ENCODE data around the gene SAG.

- TF ChIP-seq USF2 (CRISPR knock-in tag; IDR thresholded peaks at IDR 0.05) = no peak
- no peak for TF ChIP-seq CTCF (IDR thresholded peaks at IDR 0.05 in 2 of 3, conservative IDR thresholded peaks at IDR 0.05 in 1 of 3; ENCODE audit: insufficient read depth in 2 of 3, low read depth in 1 of 3, low read length in 3 of 3)
- no peak for TF ChIP-seq ARID2 (IDR thresholded peaks at IDR 0.05)
- no peak for TF ChIP-seq ZNF609 (CRISPR knock-in tag; IDR thresholded peaks at IDR 0.05; ENCODE audit: borderline replicate concordance)
- TF ChIP-seq RCOR1 (IDR thresholded peaks at IDR 0.05; ENCODE audit: borderline replicate concordance in 1 of 2, low read depth in 2 of 2, low read length in 2 of 2) = no peak
- no peak for TF ChIP-seq POLR2A (conservative IDR thresholded peaks at IDR 0.05)
- TF ChIP-seq MTF1 (CRISPR knock-in tag; IDR thresholded peaks at IDR 0.05; ENCODE audit: borderline replicate concordance) = no peak
- no peak for TF ChIP-seq MEF2A (IDR thresholded peaks at IDR 0.05; ENCODE audit: control insufficient read depth, low read depth, low read length)
- no peak for TF ChIP-seq CHD2 (IDR thresholded peaks at IDR 0.05; ENCODE audit: low read depth, low read length)
- TF ChIP-seq GTF2F1 (IDR thresholded peaks at IDR 0.05; ENCODE audit: low read depth, low read length) = no peak
- no peak for TF ChIP-seq NR1H2 (CRISPR knock-in tag; IDR thresholded peaks at IDR 0.05)
- no peak for TF ChIP-seq ZBTB33 (CRISPR knock-in tag; IDR thresholded peaks at IDR 0.05)
These were observed 45.1 kb upstream of the SAG start for GRCh38 chr2:233262562-233262961.
